HTR-8/SVneo (cell line): Measurements from ENCODE around the gene ILKAP.
A peak's percentile ranks its signal among the peaks of the same experiment; 100 is the strongest.

Experiments
- DNase-seq: peaks from one replicate; pipeline ENCODE4 v3.0.0; 2011; ENCODE audit warnings: low spot score, mixed read lengths; ENCODE audit not compliant: insufficient read length
- FAIRE-seq: peaks from 2 replicates; lab custom pipeline; 2011; peaks lifted over from hg19 to GRCh38; lab: Jason Lieb, UNC

The ILKAP gene

GRCh38 chr2:238203094-238203972 lies at the start of gene ILKAP:
ILKAP (minus strand) TSS chr2:238203695; CDS start chr2:238203553, 142 bp downstream.
- FAIRE-seq = peak; percentile 92
- DNase-seq = peak; percentile 99

- no peak for FAIRE-seq
- no peak for DNase-seq
Observed at GRCh38 chr2:238252766-238253630, 49.5 kb upstream of the ILKAP start.

- no peak for DNase-seq
- FAIRE-seq = no peak
Observed at GRCh38 chr2:238251986-238252385, 48.5 kb upstream of the ILKAP start.

GRCh38 chr2:238251331-238251730 lies 47.8 kb upstream of the ILKAP start:
- DNase-seq = no peak
- FAIRE-seq = no peak

- DNase-seq (no peak), FAIRE-seq (no peak)
Observed at GRCh38 chr2:238250896-238251295, 47.4 kb upstream of the ILKAP start.

GRCh38 chr2:238247841-238248453 lies 44.5 kb upstream of the ILKAP start:
- peak; percentile 20 for FAIRE-seq

GRCh38 chr2:238247002-238247822 lies 43.7 kb upstream of the ILKAP start:
- DNase-seq (no peak), FAIRE-seq (no peak)

More at GRCh38 chr2:238247841-238248453, 44.5 kb upstream of the ILKAP start:
- DNase-seq = no peak

GRCh38 chr2:238244151-238244550 lies 40.7 kb upstream of the ILKAP start:
- FAIRE-seq = peak; percentile 49
- DNase-seq = no peak

GRCh38 chr2:238243496-238244076 lies 40.1 kb upstream of the ILKAP start:
- DNase-seq (no peak), FAIRE-seq (no peak)

GRCh38 chr2:238242731-238243495 lies 39.4 kb upstream of the ILKAP start:
- DNase-seq = no peak
- no peak for FAIRE-seq

GRCh38 chr2:238241970-238242369 lies 38.5 kb upstream of the ILKAP start:
- DNase-seq (no peak), FAIRE-seq (no peak)

GRCh38 chr2:238240757-238241711 lies 37.5 kb upstream of the ILKAP start:
- no peak for FAIRE-seq

GRCh38 chr2:238239863-238240756 lies 36.6 kb upstream of the ILKAP start, which contains the start of gene HES6:
HES6 (minus strand) TSS chr2:238240038; CDS start chr2:238239905, 133 bp downstream.
- DNase-seq (peak; percentile 91), FAIRE-seq (peak; percentile 94)

More at GRCh38 chr2:238240757-238241711, 37.5 kb upstream of the ILKAP start:
- DNase-seq = peak; percentile 50

GRCh38 chr2:238239543-238239862 lies 36.0 kb upstream of the ILKAP start:
- FAIRE-seq = no peak
- DNase-seq = no peak

GRCh38 chr2:238238766-238239542 lies 35.5 kb upstream of the ILKAP start:
- FAIRE-seq = no peak
- DNase-seq = no peak

- FAIRE-seq = no peak
- DNase-seq = no peak
Observed at GRCh38 chr2:238238311-238238765, 34.8 kb upstream of the ILKAP start.
